Right renal pelvis (tissue), 4 donors: ENCODE results near the gene PSG3. TPM values are rescaled to one million over a fixed set of nuclear protein-coding genes. Genes with fewer than 3 reads are reported as not detected.
"Not testable (repeated sequence)": the region's sequence is repeated elsewhere in the genome, so short reads cannot be mapped to it uniquely, and the experiment has no call there.

Experiments used
- DNase-seq, 4 donors: peaks; one replicate each; pipeline ENCODE4 v3.0.0-alpha.2; 2013; ENCODE audit warnings: low read depth in 4 of 4, low spot score in 3 of 4, missing footprints in 1 of 4
- polyA plus RNA-seq, 4 donors: library from polyadenylated mRNA; unstranded; fragments of 120-200 nt; gene quantifications; one replicate each; pipeline ENCODE4 v1.2.1, GENCODE V29; 2013; ENCODE audit not compliant: insufficient read length in 4 of 4

PSG3 gene
- polyA plus RNA-seq, 4 donors, result 0.13 to 0.53 (median 0.19) TPM; not detected in 1

- DNase-seq, result no peak
Measured at GRCh38 chr19:42697884-42698283, 42.4 kb downstream of the PSG3 start.

GRCh38 chr19:42695811-42696503, 44.3 kb downstream of the PSG3 start:
- no peak for DNase-seq

GRCh38 chr19:42693760-42694350, 46.4 kb downstream of the PSG3 start:
- no peak for DNase-seq

- DNase-seq, result no peak
Measured at GRCh38 chr19:42683917-42684513, 56.3 kb downstream of the PSG3 start.

- not testable (repeated sequence) for DNase-seq
Measured at GRCh38 chr19:42676326-42676725, 64.0 kb downstream of the PSG3 start.

GRCh38 chr19:42674549-42674948, 65.7 kb downstream of the PSG3 start:
- not testable (repeated sequence) for DNase-seq

Other genes starting within 250 kb of the PSG3 start
- gene CEACAM1, start 212.0 kb downstream of the PSG3 start, polyA plus RNA-seq, result 10 to 100 TPM in 3 of 4 donors, 1 to 10 TPM in 1; 9.6 to 18.1 (median 11.2) TPM
- gene CEACAM8, start 145.6 kb downstream of the PSG3 start, polyA plus RNA-seq, result under 1 TPM in 3 of 4 donors, not detected in 1; 0.08 to 0.21 (median 0.17) TPM
- gene PSG8, start 25.2 kb upstream of the PSG3 start, polyA plus RNA-seq, result under 1 TPM in 2 of 4 donors, not detected in 2; 0.03 to 0.17 TPM
- under 1 TPM in 2 of 4 donors, not detected in 2; 0.10 to 0.86 TPM for gene PSG1, start 139.2 kb upstream of the PSG3 start, polyA plus RNA-seq
- under 1 TPM in 2 of 4 donors, not detected in 2; 0.15 to 0.18 TPM for gene PSG6, start 177.4 kb upstream of the PSG3 start, polyA plus RNA-seq
- gene PSG7, start 196.7 kb upstream of the PSG3 start, polyA plus RNA-seq, result not detected